ENCODE results near the gene GATAD2A.

Gene GATAD2A

DNA sequence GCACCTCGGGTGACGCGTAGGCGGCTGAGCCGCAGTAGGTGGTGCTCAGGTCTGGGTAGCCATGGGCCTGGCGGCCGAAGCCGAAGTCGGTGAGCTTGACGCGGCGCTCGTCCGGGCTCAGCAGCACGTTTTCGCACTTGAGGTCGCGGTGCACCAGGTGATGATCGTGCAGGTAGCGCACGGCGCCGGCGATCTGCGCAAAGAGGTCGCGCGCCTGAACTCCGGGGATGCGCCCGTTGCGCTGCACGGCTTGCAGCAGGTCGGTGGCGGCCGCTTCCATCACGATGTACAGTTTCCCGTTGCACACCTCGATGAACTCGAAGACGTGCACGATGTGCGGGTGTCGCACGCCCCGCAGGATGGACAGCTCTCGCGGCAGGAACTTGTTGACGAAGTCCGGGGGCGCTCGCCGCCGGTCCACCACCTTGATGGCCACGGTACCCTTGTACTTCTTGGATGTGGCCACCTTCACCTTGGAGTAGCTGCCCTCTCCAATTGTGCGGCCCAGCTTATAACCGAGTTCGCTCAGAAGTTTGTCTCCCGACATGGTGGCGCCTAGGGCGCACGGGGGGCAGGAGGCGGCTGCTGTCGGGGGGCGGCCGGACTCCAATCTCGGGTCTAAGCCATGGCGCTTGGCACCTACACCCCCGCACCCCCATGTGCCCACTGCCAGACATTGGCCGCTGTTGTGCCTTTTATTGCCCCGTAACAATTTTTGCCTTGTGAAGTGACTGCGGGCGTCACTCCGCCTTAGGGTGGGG, 109.6 kb downstream of the GATAD2A start, which contains the start of gene TSSK6:
Gene TSSK6 (minus strand): TSS at position 668 of the 761 bp plus-strand sequence. CDS start 121 bp downstream, at position 547.
- no peak for DNase-seq

DNA sequence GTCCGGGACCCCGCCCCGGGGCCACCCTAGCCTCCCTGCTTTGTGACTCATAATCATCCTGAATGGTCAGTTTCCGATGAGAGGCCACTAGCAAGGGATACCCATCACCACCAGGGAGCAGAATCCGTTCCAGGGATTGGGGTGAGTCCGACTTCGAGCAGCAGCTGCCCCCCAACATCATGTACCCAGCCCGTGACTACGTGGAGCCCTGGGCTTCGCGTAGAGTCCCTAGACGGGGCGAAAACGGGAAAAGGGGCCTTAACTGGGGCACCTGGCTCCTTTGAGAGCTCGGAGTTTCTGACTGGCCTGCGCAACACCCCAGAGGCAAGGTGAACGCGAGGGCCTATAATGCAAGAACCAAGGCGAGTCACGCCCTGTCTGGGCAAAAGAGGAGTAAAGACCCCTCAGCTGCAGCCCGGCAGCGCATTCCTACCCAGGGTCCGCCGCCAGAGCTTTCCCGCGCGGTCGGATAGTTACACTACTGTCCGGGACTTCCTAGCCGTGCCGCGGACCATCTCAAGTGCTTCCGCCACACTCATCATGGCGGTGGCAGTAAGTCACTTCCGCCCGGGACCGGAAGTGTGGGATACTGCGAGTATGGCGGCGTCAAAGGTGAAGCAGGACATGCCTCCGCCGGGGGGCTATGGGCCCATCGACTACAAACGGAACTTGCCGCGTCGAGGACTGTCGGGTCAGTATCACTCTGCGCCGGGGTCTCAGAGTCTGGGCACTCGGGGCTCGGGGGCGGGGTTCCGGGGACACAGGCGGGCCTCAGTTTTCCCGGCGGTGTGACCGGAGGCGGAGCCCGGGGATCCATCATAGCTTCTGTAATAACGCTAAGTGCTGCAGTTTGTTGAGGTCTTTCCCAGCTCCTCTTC, 110.4 kb downstream of the GATAD2A start, which contains the start of gene NDUFA13:
Gene NDUFA13 (plus strand): TSS at position 584 of the 878 bp plus-strand sequence. CDS start 14 bp downstream, at position 598.
- peak; percentile 88 to 92 for DNase-seq

DNA sequence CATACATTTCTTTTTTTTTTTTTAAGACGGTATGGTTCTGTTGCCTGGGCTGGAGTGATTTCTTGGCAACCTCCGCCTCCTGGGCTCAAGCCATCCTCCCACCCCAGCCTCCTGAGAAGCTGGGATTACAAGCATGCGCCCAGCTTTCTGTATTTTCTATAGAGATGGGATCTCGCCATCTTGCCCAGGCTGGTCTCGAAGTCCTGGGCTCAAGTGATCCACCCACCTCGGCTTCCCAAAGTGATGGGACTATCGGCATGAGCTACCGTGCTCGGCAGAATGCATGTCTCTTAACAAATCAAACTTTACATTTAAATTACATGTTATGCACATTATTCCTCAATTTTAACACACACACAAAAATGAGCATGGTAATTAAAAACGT, 111.8 kb downstream of the GATAD2A start:
- DNase-seq, result no peak

DNA sequence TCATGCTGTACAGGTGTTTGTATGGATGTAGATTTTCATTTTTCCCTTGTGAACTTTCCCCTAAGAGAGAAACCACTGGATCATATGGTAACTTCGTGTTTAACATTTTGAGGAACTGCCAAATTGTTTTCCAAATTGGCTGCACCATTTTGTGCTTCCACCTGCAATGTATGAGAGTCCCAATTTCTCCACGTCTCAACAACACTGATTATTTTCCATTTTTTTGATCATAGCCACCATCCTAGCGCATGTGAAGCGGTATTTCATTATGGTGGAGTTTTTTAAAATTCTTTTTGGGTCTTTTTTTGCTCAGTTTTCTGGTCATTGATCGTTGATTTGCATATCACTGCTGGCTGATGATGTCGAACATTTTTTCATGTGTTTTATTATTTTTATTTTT, 115.5 kb downstream of the GATAD2A start:
- no peak for DNase-seq

DNA sequence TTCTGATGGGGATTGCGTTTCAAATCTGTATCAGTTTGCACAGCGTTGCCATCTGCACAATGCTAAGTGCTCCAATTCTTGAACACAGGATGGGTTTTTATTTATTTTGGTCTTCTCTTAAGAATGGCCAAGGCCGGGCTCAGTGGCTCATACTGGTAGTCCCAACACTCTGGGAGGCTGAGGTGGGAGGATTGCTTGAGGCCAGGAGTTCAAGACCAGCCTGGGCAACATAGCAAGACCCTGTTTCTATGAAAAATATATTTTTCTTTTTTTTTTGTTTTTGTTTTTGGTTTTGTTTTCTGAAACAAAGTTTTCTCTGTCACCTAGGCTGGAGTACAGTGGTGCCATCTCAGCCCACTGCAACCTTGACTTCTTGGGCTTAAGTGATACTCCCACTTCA, 117.7 kb downstream of the GATAD2A start:
- DNase-seq, result no peak

DNA sequence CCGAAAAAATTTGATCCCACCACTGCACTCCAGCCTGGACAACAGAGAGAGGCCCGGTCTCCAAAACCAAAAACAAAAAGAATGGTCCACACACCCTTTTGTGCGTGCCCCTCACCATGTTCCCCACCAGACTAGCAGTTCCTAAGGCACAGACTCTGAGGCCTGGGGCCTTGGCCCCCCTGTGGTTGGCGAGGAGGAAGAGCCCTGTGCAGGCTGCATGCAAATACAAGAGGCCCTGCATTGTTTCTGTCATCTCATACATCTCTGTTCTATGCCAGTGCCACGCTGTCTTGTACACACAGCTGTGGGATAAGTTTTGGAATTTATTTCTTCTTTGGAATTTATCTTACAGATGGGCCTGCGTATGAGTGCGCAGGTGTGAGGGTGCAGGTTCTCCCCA, 118.6 kb downstream of the GATAD2A start:
- no peak for DNase-seq

DNA sequence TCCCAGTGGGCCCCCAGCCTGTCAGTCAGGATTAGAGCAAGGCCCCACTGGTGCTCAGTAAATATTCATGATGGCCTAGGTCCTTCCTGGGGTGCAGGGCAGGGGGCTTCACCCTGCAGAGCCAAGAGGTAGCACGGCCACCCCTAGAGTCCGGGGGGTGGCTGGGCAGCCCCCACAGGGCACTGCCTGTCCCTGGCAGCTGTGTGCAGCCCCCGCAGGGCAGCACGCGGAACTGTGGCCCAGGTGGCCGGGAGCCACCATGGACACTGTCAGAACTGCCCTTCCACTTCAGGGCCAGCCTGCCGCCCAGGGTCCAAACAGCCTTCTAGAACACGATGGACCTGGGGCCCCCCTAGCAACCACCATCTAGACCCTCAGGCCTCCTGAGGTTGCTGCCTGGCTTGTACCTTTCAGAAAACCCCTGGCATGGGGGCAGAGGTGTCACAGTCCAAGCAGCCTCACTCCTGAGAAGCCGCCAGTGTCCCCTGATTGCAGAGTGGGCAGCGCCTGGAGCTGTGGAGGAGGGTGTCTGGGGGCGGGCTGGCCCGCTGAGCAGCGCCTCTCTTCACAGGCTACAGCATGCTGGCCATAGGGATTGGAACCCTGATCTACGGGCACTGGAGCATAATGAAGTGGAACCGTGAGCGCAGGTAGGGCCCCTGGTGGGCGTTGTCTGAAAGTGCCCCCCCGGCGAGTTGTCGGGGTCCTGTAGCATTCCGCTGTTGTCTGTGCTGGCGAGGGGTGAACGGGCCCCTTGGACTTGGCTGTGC, 120.3 kb downstream of the GATAD2A start:
- no peak for DNase-seq

DNA sequence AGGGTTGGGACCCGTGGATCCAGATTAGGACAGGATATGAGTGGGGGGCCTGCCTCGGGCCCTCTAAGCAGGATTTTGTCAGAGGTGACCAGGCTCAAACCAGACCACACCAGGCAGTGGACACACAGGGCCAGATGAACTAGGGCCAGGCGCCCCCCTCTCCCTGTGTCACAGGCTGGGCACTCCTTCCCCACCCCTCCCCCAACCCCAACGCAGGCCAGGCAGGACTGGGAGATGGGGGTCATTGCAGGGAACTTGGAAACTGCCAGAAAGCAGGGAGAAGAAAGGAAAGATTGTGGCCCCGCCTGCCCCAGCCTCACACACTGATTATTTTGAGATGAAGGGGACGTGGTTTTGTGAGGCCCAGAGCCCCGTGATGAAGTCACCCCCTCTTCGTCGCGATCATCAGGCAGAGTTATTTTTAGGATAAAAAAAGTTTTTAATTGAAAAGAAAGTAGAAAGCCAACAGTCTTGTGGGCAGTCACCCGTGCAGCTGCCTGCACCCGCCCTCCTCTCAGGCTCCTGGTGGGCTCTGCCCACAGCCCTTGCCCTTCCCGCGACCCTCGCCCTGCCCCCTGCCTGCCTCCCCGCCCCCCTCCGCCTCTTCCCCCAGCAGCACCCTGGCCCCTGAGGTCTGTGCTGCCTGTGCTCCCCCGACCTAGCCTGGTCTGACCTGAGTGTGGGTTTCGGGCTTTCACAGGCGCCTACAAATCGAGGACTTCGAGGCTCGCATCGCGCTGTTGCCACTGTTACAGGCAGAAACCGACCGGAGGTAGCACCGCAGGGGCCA, 121.3 kb downstream of the GATAD2A start:
- no peak for DNase-seq

DNA sequence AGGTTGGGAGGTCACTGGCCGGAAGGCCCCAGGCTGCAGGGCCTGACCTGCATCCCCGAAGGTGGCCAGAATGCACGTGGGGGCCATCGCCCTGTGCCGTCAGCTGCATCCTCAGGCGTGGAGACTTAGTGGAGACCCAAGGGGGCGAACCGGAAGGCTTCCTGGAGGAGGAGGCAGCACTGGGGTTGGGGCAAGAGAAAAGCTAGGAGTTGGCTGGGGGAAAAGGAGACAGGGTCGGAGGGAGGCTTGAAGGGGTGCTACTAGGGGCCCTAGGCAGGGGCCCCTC, 121.8 kb downstream of the GATAD2A start:
- DNase-seq, result no peak

DNA sequence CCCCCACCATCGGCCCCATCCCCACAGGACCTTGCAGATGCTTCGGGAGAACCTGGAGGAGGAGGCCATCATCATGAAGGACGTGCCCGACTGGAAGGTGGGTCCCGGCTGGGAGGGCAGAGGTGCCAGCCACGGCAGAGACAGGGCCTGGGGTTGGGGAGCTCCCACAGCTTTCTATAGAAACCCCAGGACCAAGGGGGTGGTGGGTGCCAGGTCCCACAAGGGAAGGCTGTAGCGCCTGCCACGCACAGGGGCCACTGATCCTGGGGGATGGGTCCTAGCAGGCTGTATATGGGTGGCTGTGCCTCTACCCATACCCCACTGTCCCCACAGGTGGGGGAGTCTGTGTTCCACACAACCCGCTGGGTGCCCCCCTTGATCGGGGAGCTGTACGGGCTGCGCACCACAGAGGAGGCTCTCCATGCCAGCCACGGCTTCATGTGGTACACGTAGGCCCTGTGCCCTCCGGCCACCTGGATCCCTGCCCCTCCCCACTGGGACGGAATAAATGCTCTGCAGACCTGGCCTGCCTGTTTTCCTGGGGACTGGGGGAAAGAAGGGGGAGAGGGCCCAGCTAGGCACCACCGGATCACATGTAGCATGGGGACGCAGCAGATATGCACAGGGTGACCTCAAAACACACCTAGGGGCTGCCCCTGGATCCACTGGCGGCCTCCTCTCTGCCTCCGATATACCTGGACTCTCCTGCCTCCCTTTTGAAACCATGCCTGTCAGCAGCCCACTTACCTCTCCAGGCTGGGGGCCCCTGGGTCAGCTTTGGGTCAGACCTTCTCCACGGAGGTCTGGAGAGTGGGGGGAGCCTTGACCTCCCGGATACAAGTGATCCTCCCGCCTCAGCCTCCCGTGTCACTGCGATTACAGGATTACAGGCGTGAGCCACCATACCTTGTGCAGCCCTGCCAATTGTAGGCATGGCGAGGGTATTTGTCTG, 122.5 kb downstream of the GATAD2A start:
- no peak for DNase-seq

DNA sequence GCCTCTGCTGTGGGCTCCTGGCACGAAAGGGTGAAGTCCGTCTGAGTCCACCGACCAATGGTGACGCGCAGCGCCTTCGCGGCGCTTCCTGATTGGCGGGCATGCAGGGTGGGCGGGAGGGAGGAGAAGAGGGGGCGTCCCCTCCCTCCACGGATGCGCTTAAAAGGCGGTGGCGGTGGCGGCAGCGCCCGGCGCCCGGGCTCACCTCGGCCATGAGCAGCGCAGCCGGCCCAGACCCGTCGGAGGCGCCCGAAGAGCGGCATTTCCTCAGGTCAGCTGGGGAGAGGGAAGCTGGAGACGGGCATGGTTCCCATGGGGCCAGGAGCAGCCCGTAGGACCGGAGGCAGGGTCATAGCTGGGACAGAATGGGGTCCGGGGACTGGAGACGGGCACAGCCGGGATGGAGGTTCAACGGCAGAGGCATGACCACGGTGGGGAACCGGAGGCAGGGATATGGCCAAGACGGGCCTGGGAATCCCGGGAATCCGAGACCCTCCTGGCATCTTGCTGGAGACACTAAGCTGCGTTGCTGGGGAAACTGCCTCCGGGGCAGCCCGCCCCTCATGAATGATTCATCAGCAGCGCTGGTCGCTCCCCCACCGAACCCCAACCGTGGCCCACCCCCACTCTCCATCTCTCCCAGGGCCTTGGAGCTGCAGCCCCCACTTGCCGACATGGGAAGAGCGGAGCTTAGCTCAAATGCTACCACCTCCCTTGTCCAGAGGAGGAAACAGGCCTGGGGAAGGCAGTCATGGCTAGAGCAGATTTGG, 123.4 kb downstream of the GATAD2A start, which contains the start of gene YJEFN3:
Gene YJEFN3 (plus strand): TSS at position 191 of the 770 bp plus-strand sequence. CDS start 22 bp downstream, at position 213.
- no peak for DNase-seq

DNA sequence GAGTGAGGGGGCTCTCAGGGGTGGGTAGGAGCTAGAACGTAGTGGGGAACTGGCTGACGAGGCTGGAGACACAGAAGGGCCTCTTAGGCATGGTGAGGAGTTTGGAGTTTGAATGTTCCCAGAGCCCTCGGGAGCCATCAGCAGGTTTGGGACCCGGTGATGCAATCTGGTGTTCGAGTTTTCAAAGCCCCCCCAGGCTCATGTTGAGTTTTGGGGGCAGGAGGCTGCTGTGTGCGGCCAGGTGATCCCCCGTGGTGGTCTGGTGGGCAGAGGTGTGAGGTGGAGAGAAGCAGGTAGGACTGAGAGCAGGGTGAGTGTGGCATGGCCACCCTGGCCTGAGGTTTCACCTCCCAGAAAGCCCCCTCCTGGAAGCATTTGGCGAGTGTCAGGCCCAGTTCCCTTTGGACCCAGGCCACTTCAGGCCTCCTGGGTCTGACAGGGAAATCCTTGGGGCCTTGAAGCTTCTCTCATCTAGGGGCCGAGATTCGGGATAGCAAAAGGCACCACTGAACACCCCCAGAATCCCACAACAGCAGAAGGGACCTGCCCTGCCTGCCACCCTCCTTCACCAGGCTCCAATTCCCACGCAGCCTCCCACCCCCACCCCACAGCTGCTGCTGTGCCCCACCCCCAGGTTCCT, 124.4 kb downstream of the GATAD2A start:
- DNase-seq, result no peak

DNA sequence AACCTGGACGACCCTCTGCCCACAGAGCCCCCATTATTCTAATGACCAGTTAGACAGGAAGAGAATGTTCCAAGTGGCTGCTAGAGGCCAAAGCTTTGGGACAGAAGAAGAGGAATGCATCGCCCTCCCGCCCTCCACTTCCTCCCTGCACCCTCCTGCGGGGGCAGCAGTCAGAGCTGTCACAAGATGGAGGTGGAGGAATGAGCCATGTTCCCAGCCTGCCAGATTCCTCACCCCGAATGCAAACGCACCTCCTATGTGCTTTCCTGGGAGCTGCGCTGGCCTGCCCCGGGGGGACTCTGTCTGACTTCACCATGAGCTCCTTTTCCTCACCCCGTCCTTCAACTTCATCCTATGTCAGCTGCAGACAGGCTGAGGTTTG, 124.9 kb downstream of the GATAD2A start:
- DNase-seq, result no peak

DNA sequence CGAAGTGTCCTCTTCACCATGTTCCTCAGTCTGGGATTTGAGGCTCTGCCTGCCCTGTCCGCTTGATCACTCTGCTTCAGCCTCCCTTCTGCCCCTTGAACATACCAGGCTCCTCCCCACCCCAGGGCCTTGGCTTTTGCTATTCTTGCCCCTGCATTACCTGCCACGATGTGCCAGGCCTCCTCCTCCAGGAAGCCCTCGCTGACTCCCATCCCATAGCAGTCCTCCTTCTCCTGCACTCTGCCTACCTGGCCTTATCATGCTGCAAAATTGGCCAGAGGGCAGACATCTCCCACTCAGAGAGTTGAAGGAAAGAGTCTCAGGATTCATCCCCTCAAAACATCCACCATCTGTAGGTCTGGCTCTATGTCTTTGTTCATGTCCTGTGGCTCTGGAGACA, 125.4 kb downstream of the GATAD2A start:
- DNase-seq, result no peak

DNA sequence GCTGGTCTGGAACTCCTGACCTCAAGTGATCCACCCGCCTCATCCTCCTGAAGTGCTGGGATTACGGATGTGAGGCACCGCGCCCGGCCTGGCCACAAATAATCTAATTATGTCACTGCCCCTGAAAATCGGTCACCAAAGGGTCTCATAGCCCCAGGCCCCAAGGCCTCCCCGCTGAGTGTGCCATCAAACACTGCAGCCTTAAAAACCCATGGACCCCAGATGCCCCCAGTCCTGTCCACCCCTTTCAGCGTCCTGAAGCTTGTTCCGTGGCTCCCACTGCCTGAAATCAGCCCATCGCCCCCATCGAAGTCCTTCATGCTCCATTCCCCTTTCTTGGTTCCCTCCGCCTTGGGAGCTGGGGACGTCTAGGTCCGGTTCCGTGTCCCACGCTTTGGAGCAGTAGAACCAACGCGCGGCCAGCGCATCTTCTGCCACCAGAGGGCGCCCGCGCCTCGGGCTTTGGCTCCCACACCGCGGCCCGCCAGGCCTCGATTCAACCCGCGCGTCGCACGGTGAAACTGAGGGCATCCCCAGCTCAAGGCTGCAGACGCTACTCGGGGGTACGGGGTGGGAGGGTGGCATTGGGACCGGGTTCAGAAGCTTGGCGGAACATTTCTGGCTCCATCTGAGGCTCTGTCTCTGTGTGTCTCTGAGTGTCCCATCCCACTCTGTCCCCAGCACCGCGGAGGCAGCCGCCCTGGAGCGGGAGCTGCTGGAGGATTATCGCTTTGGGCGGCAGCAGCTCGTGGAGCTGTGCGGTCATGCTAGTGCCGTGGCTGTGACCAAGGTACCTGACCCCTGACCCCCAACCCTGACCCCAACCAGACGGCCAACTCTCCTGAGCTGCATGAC, 126.7 kb downstream of the GATAD2A start:
- peak; percentile 82 to 83 for DNase-seq

DNA sequence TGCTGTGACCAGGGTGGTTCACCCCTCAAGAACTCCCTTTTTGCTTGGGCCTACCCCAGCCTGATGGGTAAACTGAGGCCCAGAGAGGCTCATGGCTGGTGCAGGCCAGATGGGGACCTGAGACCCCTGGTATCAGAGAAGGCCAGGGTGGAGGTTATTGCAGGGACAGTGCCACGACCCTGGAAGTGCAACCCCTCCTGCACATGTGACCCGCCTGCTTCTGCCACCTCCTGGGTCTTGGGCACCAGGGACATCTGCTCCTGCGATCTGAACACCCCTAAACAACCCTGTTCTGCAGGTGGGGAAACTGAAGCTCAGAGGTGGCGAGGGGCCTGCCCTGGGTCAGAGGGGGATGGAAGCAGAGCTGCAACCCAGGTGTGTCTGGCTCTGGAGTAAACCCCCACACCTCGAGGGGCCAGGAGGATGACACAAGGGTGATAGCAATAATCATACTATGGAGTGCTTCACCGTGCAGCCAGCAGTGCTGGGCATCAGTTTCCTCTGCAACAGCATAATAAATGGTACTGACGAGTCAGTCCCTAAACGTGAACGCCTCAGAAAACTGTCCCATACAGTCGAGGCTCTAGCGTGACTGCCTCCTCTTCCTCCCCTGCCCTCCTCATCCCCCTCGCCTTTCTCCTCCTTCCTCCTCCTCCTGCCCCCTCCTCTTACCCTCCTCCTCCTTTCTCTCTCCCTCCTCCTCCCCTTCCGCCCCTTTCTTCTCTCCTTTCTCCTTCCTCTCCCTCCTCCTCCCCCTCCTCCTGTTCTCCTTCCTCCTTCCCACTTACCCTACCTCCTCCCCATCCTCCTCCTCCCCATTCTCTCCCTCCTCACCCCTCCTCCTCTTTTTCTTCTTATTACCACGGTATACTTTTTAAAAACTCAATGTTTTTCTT, 127.6 kb downstream of the GATAD2A start:
- no peak for DNase-seq

DNA sequence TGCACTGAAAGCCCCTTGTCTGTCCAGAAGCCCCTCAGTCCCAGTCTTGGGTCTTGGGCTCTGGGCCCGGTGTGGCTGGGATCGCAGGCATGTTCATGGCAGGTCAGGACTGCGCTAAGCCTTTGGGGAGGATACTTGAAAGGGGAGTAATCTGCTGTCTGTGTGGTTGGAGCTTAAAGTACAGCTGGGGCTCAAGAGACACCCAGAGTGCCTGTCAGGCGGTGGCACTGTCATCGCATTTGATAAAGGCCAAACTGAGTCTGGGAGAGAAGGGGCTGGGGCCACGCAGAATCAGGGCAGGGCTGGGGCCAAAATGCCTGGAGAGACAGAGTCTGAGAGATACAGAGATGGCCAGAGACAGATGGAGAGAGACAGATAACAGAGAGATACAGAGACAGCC, 128.4 kb downstream of the GATAD2A start:
- DNase-seq, result no peak

Measured in activated CD4-positive, alpha-beta T cell treated with anti-CD3 and anti-CD28 coated beads, Interleukin-2, amount 50 U/mL, for 4 hours (primary cell).